ENCODE results near the gene SLC66A3.

DNA sequence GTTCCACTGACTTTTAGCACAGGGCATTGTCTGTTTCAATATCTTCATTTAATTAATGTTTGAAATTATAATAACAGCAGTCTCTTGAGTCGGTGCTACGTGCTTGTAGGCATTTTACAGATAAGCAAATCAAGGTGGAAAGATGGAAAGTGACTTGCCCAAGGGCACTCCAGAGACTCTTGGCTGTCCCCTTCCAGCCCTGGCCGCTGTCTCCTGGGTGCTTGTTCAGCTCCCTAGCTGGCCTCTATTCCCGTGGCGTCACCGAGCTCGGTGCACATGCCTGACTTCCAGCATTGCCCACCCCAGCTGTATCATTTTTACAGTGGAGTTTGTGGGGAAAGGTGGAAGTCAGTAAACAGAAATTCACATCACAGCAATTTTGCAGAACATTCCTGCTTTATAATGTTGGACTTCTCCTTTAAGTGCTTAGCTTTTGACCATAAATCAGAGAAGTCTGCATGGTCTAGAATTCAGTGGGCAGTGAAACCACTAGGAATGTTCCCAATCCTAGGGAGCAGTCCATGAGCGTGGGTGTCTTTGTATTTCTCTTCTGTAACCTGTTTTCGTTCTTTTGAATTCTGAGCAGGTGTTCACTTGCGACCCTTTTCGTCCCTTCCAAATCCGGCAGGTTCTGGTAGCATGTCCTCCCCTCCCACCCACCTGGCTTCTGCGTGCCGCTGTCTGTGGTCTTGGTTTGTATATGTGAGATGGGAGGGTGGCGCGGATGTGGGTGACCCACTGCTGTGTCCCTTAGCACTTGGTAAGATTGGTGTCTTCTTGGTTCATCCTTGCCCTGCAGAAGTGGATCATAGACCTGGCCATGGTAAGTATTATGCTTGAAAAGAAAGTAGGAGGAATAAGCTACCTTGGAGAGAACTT, 8.4 kb downstream of the SLC66A3 start:
- TF ChIP-seq, protein P1, sequence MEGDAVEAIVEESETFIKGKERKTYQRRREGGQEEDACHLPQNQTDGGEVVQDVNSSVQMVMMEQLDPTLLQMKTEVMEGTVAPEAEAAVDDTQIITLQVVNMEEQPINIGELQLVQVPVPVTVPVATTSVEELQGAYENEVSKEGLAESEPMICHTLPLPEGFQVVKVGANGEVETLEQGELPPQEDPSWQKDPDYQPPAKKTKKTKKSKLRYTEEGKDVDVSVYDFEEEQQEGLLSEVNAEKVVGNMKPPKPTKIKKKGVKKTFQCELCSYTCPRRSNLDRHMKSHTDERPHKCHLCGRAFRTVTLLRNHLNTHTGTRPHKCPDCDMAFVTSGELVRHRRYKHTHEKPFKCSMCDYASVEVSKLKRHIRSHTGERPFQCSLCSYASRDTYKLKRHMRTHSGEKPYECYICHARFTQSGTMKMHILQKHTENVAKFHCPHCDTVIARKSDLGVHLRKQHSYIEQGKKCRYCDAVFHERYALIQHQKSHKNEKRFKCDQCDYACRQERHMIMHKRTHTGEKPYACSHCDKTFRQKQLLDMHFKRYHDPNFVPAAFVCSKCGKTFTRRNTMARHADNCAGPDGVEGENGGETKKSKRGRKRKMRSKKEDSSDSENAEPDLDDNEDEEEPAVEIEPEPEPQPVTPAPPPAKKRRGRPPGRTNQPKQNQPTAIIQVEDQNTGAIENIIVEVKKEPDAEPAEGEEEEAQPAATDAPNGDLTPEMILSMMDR (IDR thresholded peaks at IDR 0.05; ENCODE audit: insufficient read depth, low read length, poor library complexity, severe bottlenecking): no peak
- no peak for TF ChIP-seq EZH2phosphoT487 (conservative IDR thresholded peaks at IDR 0.05; ENCODE audit: low read length)

Data from SU-DHL-6 (cell line).